ENCODE results near the gene ITPR2.
A peak's percentile ranks its signal among the peaks of the same experiment; 100 is the strongest.

The ITPR2 gene

DNA sequence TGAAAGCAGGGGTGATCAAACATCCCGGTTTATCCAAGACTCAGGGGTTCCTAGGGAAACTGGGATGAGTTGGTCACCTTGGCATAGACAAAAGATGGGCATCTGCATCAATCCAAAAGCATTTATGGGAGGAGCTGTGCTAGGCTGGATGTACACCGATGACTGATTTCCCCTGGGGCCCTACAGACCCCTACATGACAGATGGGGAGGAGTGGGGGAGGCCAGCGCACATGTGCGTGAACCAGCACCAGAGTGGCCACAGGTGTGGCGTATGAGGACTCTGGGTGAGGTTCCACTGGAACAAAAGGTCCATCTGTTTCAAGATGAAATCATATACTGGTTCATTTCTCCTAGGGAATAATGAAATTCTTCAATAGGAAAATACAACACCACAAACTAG, 210.4 kb downstream of the ITPR2 start:
- Histone ChIP-seq H3K9me3 (ENCODE audit: severe bottlenecking) (no peaks in the 10 kb centered on the region), H3K27ac (ENCODE audit: poor library complexity, severe bottlenecking) (no peak overlapping the region), H3K27me3 (ENCODE audit: insufficient read depth, poor library complexity, severe bottlenecking) (no peaks in the 10 kb centered on the region), H3K4me1 (ENCODE audit: insufficient read depth, poor library complexity, severe bottlenecking) (no peaks in the 10 kb centered on the region), H3K36me3 (ENCODE audit: low read depth) (no peaks in the 10 kb centered on the region), H3K4me3 (ENCODE audit: severe bottlenecking) (no peak overlapping the region)
- ATAC-seq (ENCODE audit: low read depth), result no peak
- TF ChIP-seq, protein P1, sequence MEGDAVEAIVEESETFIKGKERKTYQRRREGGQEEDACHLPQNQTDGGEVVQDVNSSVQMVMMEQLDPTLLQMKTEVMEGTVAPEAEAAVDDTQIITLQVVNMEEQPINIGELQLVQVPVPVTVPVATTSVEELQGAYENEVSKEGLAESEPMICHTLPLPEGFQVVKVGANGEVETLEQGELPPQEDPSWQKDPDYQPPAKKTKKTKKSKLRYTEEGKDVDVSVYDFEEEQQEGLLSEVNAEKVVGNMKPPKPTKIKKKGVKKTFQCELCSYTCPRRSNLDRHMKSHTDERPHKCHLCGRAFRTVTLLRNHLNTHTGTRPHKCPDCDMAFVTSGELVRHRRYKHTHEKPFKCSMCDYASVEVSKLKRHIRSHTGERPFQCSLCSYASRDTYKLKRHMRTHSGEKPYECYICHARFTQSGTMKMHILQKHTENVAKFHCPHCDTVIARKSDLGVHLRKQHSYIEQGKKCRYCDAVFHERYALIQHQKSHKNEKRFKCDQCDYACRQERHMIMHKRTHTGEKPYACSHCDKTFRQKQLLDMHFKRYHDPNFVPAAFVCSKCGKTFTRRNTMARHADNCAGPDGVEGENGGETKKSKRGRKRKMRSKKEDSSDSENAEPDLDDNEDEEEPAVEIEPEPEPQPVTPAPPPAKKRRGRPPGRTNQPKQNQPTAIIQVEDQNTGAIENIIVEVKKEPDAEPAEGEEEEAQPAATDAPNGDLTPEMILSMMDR (IDR thresholded peaks at IDR 0.05; ENCODE audit: poor library complexity, severe bottlenecking), result no peak
- DNase-seq (ENCODE audit: low spot score), result no peak

DNA sequence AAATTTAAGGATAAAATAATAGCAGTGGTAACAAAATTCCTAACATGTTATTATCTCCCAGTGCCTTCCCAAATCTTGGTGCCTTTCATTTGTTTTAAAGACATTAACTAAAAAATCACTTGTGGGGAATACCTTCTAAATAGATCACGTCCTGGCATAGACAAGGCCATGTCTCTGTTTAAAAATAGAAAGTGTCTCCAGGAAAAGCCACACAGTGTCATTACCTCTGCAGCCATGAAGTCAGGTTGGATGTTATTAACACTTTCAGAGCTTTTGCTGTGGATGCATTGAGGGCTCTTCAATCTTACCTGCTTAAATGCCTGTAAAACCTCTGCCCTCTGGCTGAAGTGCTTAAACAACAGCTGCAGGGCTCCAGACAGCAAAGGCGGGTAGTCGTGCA, 211.1 kb downstream of the ITPR2 start:
- no peak for ATAC-seq (ENCODE audit: low read depth)
- Histone ChIP-seq H3K4me1 (ENCODE audit: insufficient read depth, poor library complexity, severe bottlenecking) (no peaks in the 10 kb centered on the region), H3K27me3 (ENCODE audit: insufficient read depth, poor library complexity, severe bottlenecking) (no peaks in the 10 kb centered on the region), H3K4me3 (ENCODE audit: severe bottlenecking) (no peak overlapping the region), H3K36me3 (ENCODE audit: low read depth) (no peaks in the 10 kb centered on the region), H3K9me3 (ENCODE audit: severe bottlenecking) (no peaks in the 10 kb centered on the region), H3K27ac (ENCODE audit: poor library complexity, severe bottlenecking) (no peak overlapping the region)
- no peak for DNase-seq (ENCODE audit: low spot score)
- TF ChIP-seq, protein P1 (IDR thresholded peaks at IDR 0.05; ENCODE audit: poor library complexity, severe bottlenecking), result no peak

DNA sequence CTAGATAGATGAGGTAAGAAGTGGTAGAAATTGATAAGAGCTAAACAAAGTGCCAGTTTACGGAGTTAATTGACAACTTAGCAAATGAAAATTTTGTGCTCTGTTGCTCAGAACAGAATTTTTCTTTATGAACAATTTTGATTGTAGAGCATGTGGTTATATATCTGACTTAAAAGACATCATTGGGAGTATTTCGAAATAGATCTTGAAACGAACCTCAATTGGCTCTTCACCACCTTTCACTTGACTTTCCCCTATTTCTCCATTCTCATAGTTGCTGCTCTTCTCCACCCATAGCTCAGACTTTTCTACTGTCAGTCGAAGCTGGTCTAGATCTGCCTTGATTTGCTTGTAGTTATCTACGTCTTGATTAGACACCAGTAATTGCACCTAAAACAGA, 212.1 kb downstream of the ITPR2 start:
- H3K4me3 ChIP-seq (ENCODE audit: severe bottlenecking), result no peak overlapping the region

DNA sequence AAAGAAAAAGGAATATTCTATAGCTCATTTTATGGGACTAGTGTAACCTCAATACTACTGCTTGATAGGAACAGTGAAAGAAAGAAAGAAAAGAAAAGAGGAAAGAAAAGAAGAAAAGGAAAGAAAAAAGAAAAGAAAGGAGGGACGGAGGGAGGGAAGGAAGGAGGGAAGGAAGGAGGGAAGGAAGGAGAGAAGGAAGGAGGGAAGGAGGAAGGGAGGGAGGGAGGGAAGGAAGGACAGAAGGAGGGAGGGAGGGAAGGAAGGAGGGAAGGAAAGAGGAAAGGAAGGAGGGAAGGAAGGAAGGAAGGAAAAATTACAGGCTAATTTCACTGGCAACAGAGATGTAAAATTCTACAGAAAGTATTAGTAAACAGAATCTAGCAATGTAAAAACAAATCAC, 215.5 kb downstream of the ITPR2 start:
- H3K27me3 ChIP-seq (ENCODE audit: insufficient read depth, poor library complexity, severe bottlenecking), result no peaks in the 10 kb centered on the region
- H3K27ac ChIP-seq (ENCODE audit: poor library complexity, severe bottlenecking), result no peak overlapping the region
- H3K9me3 ChIP-seq (ENCODE audit: severe bottlenecking), result no peaks in the 10 kb centered on the region
- no peaks in the 10 kb centered on the region for H3K36me3 ChIP-seq (ENCODE audit: low read depth)
- no peaks in the 10 kb centered on the region for H3K4me1 ChIP-seq (ENCODE audit: insufficient read depth, poor library complexity, severe bottlenecking)
- no peak overlapping the region for H3K4me3 ChIP-seq (ENCODE audit: severe bottlenecking)
- ATAC-seq (ENCODE audit: low read depth), result no peak
- TF ChIP-seq, protein P1 (IDR thresholded peaks at IDR 0.05; ENCODE audit: poor library complexity, severe bottlenecking), result no peak
- DNase-seq (ENCODE audit: low spot score), result no peak

More for the DNA sequence above, 212.1 kb downstream of the ITPR2 start:
- Histone ChIP-seq H3K9me3 (ENCODE audit: severe bottlenecking) (no peaks in the 10 kb centered on the region), H3K4me1 (ENCODE audit: insufficient read depth, poor library complexity, severe bottlenecking) (no peaks in the 10 kb centered on the region), H3K27me3 (ENCODE audit: insufficient read depth, poor library complexity, severe bottlenecking) (no peaks in the 10 kb centered on the region), H3K36me3 (ENCODE audit: low read depth) (no peaks in the 10 kb centered on the region), H3K27ac (ENCODE audit: poor library complexity, severe bottlenecking) (no peak overlapping the region)
- no peak for ATAC-seq (ENCODE audit: low read depth)
- TF ChIP-seq, protein P1 (IDR thresholded peaks at IDR 0.05; ENCODE audit: poor library complexity, severe bottlenecking), result no peak
- DNase-seq (ENCODE audit: low spot score), result no peak

DNA sequence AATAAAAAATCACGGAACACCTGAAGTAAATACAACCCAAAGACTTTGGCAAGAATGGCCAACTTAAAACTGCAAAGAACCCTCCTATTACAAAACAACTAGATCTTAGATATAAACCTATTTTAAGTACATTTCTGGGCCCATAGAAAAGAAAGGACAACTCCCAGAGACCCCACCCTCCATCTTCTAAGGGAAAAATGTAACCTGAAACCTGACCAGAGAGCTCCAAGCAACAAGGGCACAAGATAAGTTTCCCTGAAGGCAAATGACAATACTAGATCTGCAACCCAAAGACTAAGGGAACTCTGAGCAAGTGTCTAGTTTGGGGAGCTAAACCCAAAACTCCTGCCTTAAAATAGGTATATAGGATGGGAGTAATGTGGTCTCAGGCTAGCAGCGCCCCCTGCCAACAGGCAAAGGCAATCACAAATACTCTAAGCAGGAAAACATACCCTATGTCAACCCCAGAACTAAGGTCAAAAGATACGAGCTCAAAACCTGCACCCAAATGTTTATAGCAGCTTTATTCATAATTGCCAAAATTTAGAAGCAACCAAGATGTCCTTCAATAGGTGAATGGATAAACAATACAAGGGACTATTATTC, 218.9 kb downstream of the ITPR2 start:
- DNase-seq (ENCODE audit: low spot score), result no peak
- H3K36me3 ChIP-seq (ENCODE audit: low read depth), result no peaks in the 10 kb centered on the region
- no peak for ATAC-seq (ENCODE audit: low read depth)
- H3K27ac ChIP-seq (ENCODE audit: poor library complexity, severe bottlenecking), result no peak overlapping the region
- H3K4me3 ChIP-seq (ENCODE audit: severe bottlenecking), result no peak overlapping the region
- no peaks in the 10 kb centered on the region for H3K9me3 ChIP-seq (ENCODE audit: severe bottlenecking)
- H3K27me3 ChIP-seq (ENCODE audit: insufficient read depth, poor library complexity, severe bottlenecking), result no peaks in the 10 kb centered on the region
- TF ChIP-seq, protein P1 (IDR thresholded peaks at IDR 0.05; ENCODE audit: poor library complexity, severe bottlenecking), result peak; percentile 28
- H3K4me1 ChIP-seq (ENCODE audit: insufficient read depth, poor library complexity, severe bottlenecking), result no peaks in the 10 kb centered on the region
